DMS79 treated with DMSO at 0.1 percent for 48 hours (cell line): ENCODE results near the gene FBXW9.
"Not testable (repeated sequence)": the region's sequence is repeated elsewhere in the genome, so short reads cannot be mapped to it uniquely, and the experiment has no call there.

Experiments
- DNase-seq: peaks from one replicate; lab custom pipeline; 2025; lab: John Stamatoyannopoulos, UW

FBXW9 gene

DNA sequence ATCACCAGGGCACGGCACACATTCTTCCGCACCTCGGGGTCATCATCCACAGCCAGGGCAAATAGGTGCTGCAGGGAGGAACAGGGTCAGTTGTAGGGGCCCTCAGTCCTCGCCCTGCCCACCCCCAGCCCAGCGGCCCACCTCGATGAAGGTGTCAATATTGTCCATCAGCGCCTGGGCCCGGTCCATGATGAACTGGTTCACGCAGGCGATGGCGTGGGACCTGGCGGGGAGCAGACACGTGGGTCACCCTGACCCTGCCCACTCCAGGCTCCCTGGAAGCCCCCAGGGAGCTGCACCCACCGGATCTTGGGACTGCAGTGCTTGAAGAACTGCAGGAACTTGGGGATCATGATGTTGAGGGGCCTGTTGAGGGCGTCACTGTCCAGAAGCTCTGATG is 18.7 kb upstream of the FBXW9 start:
- DNase-seq, result no peak

DNA sequence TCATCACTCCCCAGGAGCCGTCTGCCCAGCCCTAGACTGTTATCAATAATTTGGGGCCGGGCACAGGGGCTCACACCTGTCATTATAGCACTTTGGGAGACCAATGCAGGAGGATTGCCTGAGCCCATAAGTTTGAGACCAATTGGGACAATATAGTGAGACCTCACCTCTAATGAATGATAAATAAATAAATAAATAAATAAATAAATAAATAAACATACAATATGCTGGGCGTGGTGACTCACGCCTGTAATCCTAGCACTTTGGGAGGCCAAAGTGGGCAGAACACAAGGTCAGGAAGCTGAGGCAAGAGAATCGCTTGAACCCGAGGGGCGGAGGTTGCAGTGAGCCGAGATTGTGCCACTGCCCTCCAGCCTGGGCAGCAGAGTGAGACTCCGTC is 16.9 kb upstream of the FBXW9 start:
- not testable (repeated sequence) for DNase-seq

DNA sequence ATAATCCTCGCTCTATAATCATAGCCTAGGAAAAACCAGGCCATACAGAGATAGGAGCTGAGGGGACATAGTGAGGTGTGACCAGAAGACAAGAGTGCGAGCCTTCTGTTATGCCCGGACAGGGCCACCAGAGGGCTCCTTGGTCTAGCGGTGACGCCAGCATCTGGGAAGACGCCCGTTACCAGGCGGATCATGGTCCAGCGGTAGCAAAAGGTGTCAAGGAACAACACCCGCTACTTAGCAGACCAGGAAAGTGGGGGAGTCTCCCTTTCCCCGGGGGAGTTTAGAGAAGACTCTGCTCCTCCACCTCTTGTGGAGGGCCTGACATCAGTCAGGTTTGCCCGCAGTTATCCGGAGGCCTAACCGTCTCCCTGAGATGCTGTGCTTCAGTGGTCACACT is 15.6 kb upstream of the FBXW9 start:
- not testable (repeated sequence) for DNase-seq

DNA sequence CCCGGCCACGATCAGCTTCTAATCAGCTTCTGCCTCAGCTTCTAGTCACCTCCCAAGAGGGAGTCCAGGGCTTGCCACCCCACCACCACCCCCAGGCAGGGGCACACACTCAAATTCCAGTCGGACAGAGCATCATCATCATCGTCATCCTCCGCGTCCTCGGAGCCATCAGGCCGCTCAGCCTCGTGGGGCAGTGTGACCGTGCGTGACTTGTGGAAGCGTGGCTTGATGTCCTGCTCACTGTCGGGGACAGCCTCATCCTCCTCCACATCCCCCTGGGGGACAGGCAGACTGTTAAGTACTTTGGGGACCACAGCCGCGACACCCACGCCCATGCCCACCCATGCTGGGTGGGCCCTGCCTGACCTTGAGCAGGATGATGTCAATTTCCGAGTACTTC is 14.8 kb upstream of the FBXW9 start:
- no peak for DNase-seq

DNA sequence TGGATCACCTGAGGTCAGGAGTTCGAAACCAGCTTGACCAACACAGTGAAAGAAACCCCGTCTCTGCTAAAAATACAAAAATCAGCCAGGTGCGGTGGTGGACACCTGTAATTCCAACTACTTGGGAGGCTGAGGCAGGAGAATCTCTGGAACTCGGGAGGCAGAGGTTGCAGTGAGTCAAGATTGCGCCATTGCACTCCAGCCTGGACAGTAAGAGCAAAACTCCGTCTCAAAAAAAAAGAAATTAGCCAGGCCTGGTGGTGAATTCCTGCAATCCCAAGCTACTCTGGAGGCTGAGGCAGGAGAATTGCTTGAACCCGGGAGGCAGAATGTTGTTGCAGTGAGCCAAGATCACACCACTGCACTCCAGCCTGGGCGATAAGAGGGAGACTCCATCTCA is 12.2 kb upstream of the FBXW9 start:
- no peak for DNase-seq

DNA sequence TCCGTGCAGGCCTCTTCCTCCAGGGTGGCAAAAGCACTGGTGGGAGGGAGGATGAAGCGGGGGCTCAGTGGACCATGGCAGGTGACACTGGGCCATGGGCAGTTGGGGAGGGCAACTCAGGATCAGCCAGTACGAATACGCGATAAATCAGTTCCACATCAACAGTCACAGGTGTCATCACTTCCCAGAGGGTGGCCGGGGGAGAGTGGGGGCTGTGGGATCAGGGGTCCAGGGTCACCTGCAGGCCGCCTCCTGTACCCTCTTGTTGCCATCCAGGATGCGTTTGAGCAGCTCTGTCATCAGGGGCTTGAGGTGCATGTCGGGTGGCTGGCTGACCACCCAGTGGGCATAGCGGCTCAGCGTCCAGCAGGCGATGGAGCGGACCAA is 9.9 kb upstream of the FBXW9 start:
- no peak for DNase-seq

DNA sequence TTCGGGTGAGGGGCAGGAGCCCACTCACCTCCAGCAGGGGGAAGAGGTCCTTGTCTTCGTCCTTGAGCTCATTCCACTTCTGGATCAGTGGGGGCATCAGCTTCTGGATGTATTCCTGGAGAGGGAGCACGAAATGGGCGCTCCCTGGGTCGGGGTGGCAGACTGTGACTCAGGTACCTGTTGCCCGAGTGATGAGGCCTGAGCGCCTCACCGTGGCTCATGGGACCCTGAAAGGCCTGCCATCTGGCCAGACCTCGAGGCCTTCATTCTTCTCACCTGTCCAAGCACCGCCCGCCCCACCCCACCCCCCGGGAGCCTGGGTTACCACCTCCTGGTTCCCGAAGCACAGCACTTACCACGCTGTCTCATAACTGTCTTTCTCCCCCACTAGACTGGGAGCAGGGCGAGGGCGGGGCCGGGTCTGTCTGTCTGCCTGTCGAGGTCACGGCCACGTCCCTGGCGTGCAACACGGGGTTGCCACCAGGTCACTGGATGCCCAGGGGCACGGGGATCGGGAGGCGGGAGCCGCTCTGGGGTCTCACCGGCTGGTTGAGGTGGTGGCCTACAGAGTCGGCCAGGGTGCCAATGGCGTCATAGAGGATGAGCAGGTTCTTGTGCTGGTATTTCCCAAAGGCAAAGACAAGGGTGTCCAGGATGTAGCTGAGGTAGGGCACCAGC is 9.4 kb upstream of the FBXW9 start:
- no peak for DNase-seq

DNA sequence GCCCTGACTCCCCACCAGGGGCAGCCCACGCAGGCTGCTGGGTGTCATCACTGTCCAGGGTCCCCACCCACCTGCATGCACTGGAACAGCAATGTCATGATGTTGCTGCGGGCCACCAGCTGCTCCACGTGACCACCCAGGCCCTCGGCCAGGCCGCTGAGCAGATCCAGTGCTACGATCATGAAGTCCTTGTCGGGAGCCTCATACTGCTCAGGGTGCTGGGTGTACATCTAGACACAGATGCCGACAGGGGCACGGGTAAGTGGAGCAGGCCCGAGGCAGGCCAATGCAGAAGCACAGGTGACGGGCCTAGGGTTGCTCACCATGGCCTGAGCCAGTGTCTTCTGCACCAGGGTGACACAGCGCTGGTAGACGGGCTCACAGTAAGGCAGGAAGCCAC is 8.7 kb upstream of the FBXW9 start:
- no peak for DNase-seq

DNA sequence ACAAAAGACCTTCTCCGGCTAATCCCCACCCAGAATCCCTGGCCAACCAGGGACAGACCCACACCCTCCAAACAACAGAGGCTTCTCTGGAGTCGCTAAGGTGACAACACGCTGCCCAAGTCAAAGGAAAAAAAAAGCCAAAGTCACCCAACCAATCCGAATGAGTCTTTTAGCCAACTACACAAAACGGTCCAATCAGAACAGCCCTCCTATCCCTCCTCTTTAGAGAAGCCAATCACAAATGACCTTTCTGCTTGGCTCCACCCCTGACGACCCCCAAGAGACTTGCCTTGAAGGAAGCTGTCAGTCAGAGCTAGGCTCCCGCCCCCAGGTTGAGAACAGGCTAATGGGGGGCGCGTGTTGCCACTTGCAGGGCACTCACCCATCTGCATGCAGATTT is 6.6 kb upstream of the FBXW9 start:
- no peak for DNase-seq

DNA sequence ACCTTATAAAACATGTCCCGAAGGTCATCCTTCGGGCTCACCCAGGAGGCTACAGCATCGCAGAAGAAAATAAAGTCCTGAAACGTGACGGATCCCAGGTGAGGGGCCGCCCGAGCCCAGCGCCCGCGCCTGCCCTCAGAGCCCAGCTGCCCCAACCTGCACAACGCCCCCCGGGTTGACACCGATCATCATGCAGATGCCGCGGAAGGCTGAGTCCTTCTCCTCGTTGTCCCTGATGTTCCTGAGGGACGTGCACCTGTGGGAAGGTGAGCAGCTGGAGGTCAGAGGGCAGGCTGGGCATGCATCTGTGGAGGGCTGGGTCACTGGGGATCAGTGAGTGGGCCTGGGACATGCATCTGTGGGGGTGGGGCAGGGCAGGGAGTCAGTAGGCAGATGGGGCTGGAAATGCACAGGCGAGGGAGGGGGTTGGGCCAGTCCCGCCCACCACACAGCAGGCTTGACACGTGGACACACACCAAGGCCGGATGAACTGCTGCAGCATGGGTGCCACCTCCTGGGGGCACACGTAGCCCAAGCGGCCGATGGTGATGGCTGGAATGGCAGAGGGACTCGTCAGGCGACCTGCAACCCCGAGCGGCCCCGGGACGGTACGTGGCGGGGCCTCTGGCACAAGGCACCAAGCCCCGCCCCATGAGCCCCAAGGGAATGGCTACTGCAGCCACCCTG is 5.3 kb upstream of the FBXW9 start:
- DNase-seq, result no peak

DNA sequence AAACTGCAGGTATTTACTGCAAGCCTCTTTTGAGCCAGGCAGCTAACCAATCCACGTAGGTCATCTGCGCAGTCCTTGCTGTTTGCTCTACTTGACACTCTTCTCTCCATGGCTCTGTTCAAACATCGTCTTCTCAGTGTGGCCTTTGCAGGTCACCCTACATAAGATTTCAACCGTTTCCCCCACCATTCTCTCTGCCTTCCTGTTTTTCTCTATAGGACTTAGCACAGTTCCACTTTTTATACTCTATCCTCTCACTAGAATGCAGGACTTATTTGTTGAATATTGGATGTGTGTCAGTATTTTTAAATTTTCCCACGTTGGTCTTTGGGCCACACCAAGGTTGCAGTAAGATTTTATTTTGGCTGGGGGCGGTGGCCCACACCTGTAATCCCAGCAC is 1.7 kb upstream of the FBXW9 start:
- DNase-seq, result no peak

DNA sequence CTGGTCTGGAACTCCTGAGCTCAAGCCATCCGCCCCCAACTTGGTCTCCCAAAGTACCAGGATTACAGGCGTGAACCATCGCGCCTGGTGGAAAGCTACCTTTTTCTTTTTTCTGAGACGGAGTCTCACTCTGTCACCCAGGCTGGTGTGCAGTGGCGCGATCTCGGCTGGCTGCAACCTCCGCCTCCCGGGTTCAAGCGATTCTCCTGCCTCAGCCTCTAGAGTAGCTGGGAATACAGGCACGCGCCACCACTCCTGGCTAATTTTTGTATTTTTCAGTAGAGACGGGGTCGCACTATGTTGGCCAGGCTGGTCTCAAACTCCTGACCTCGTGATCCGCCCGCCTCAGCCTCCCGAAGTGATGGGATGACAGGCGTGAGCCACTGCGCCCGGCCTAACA is 994 bp upstream of the FBXW9 start:
- not testable (repeated sequence) for DNase-seq

DNA sequence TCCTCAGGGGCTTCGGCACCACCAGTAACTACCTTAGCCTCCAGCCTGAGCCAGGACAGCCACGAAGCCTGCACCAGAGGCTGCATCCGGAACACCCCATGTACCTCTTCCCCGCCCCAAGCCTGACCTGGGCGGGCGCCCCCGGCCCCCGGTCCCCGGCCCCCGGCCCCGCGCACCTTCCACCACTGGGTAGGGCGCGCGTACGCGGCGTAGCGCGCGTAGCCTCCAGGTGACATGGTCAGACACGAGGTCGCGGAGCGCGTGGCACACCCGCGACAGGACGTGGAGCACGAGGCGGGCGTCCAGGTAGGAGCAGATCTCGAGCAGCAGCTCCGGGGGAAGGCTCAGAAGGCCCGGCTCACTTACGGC is 450 bp downstream of the FBXW9 start:
- no peak for DNase-seq

DNA sequence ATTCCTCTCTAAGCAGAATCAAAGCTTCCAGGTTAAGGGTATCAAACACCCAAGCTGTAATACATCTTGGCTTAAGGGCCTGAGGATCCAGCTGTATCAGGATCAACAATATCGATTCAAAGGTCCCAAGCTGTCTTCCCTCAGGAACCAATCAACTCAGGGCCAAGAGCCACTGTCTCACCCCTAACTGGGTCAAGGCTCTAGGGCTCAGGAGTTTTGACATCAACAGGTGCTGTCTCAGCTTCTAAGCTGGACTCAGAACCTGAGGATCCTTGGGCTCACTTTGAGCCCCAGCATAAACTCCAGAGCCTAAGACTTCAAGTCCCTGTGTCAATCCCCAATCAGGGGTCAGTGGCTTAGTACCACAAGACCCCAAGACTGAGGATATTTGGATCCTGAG is 917 bp downstream of the FBXW9 start:
- no peak for DNase-seq

DNA sequence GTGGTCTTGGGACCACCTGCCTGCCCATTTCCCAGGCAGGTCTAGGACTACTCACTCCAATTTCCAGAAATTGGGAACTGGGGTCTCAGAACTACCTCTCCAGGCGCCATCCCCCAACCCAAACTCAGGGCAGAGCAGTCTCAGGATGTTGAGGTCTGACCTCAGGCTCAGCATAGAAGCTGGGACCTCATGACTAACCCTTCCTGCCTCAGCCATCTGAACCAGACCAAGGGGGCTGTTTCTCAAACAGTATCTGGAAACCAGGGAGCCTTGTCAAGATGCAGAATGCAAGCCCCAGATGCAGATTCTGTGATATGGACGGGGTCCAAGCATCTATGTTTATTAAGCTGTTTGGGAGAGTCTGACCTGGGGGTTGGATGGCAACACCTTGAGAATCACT is 1.3 kb downstream of the FBXW9 start:
- DNase-seq, result no peak

DNA sequence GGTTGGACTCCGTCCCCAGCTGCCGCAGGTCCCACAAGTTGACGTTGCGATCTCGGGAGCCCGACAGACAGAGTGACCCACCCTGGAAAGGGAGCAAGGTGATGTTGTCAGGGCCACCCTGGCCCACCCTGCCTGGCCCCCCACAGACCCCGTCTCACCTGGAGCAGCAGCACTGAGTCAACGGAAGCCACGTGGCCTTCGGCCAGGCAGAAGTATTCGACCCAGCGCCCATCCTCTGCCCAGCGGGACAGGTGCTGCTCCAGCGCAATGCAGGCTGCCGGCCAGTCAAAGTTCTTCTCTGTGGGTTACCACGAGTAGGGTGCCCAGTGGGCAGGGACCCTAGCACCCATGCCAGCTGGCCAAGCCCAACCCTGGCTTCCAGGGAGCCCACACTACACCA is 1.8 kb downstream of the FBXW9 start:
- DNase-seq, result no peak

DNA sequence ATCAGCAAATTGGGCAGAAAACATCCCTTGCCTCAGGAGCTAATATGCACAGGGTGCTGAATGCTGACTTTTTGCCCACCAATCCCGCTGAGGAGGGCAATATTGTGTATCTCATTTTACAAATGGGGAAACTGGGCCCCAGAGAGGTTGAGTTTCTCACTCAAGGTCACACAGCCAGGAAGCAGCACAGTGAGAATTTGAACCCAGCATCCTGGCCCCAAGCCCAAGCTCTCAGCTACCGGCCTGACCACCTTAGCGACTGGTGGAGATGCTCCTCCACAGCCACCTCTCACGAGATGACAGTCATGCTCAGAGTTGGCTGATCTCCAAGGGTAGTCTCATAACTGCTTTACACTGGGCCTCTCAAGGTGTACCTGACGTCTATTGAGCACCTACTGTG is 3.5 kb downstream of the FBXW9 start:
- no peak for DNase-seq

DNA sequence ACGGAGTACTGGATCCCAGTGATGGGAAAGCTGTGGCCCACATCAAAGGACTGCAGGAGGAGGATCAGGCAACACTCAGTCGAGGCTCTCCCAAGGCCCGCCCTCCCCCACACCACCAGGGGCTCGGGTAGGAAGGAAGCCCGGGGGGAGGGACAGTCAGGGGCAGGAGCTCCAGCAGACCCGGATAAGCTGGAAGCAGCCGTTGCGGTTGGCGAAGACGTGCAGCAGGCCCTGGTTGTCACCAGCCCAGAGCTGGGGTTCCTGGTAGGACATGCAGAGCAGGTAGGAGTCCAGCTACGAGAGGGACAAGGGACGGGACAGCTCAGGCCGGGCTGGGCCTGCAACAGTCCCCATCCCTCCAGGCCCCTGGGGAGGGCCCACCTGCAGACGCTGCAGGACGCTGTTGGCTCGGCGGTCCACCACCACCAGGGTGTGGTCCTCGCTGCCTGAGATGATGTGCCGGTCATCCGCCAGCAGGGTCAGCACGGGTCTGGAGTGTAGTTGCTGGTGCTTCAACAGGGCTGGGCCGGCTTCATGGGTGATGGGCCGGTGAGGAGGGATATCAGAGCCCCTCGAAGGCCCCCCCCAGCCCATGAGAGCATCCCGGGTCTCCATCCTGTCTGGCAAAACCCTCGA is 6.7 kb downstream of the FBXW9 start:
- no peak for DNase-seq

DNA sequence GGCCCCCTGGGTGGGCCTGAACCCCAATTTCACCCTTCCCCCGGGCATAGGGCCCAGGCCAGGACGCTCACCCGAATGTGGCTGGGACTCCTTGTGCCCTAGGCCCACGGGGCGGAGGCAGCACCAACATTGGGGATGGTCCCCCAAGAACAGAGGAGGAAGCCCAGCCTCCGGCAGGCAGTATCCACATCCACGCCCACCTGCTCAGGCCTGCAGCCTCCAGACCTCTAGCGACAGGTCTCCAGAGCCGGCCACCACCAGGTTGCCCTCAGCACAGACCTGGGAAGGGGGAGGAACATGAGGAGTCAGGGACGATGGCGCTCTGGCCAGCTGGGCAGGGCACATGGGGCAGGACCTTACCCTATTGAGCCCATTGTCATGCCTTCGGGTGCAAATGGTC is 7.4 kb downstream of the FBXW9 start:
- no peak for DNase-seq

DNA sequence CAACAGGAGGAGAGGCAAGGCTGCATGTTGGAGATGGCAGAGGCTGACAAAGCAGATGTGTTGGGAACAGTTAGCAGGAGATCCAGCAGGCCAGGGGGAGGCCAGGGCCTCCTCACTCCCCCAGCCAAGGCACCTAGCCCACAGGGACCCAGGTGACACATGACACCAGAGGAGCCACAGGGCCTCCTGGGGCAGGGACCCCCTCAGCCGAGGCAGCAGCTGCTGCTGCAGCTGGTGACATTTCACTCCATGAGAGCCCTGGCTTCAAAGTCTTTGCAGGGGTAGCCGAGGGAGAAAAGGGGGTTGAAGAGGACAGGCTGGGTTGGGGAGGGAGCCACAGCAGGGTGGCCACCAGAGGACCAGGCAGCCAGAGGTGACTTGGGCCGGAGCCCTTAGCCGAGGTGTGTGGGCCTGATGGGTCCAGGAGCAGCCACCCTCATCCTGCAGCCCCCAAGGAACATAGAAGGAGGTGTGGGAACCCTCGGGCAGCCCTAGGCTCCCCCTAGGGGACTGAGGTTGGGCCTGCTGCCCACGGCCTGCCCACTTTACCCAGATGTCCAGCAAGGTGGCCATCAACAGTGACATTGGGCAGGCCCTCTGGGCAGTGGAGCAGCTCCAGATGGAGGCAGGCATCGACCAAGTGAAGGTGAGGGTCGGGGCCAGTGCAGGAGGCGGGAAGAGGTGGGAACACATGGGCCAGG is 8.8 kb downstream of the FBXW9 start, which contains the start of gene GNG14:
Gene GNG14, plus strand, starts transcription at position 503 of the 701 bp plus-strand sequence. Its CDS starts 51 bp downstream, at position 554.
- DNase-seq, result no peak

DNA sequence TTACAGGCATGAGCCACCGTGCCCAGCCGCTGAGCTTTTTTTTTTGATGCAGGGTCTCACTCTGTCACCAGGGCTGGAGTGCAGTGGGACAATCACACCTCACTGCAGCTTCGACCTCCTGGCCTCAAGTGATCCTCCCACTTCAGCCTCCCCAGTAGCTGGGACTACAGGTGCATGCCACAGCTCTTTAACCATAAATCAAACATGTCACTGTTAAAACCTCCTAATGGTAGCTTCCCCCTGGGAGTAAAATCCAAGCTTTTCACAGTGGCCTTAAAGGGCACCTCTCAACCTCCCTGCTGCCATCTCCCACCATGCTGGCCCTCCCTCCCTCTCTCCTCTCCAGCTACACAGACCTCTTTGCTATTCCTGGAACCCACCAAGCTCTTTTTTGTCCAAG is 10.6 kb downstream of the FBXW9 start:
- DNase-seq, result no peak

DNA sequence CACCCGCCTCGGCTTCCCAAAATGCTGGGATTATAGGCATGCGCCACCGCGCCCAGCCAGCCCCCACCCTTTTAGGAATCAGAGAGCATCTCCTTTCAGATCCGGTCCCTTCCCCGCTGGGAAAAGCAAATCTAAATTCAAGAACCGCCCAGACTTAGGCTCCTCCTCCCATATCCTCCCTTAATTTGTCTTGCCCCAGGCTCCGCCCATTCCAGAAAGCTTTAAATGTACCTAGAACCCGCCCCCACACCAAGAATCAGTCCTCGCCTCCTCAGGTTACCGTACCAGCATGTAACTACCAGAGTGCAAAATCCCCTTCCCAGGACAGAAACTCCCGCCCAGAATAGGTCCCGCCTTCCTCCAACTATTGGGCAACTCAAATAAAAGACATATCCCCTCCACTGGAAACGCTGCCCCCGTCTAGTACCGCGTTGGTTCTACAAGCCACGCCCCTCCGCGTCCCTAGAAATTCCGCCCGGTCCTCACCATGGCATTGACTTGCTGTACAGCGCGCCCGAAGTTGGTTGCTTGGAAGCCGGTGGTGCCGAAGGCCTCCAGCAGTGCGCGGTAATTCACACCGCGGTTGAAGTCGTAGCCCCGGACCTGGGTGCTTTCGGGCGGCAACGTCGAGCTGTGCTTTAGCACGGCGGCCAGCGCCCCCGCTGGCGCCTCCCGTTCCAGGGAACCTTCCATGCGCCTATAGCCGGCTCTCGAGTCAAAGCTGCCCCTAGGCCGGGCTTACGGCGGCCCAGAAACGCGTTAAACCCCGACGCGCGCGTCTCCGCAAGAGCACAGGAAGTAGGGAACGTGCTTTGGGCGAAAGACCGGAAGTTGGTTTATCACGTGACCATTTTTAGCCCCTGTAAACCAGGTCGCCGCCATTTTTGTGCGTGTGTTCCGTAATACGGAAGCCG is 15.1 kb downstream of the FBXW9 start, which contains the start of gene DHPS:
Gene DHPS, minus strand, starts transcription at position 807 of the 914 bp plus-strand sequence. Its CDS starts 114 bp downstream, at position 693.
- DNase-seq, result peak; percentile 97
